HG02885 (cell line): ENCODE data around the gene ANKDD1A.

Experiments used
- ATAC-seq: cut with Tn5 transposase; IDR thresholded peaks from one replicate; pipeline ENCODE4 v1.9.1; 2021; ENCODE audit warnings: mild to moderate bottlenecking; ENCODE audit not compliant: unreplicated experiment, poor library complexity

ANKDD1A gene

GRCh38 chr15:64911311-64912186 lies at the start of gene ANKDD1A:
Gene ANKDD1A, plus strand, starts transcription at chr15:64911902. Its CDS starts 29 bp downstream, at chr15:64911931.
- peak; percentile 75 for ATAC-seq

- no peak for ATAC-seq
Observed at GRCh38 chr15:64861960-64862359, 49.7 kb upstream of the ANKDD1A start.

GRCh38 chr15:64862408-64862807 lies 49.3 kb upstream of the ANKDD1A start:
- no peak for ATAC-seq

- ATAC-seq: no peak
Observed at GRCh38 chr15:64864068-64864467, 47.6 kb upstream of the ANKDD1A start.

GRCh38 chr15:64865126-64865997 lies 46.3 kb upstream of the ANKDD1A start:
- no peak for ATAC-seq

GRCh38 chr15:64865998-64866520 lies 45.6 kb upstream of the ANKDD1A start:
- ATAC-seq: no peak

GRCh38 chr15:64869501-64869900 lies 42.2 kb upstream of the ANKDD1A start:
- no peak for ATAC-seq

- no peak for ATAC-seq
Observed at GRCh38 chr15:64870353-64870752, 41.3 kb upstream of the ANKDD1A start.

- no peak for ATAC-seq
Observed at GRCh38 chr15:64875641-64876223, 36.0 kb upstream of the ANKDD1A start.

GRCh38 chr15:64877435-64877834 lies 34.3 kb upstream of the ANKDD1A start:
- no peak for ATAC-seq

GRCh38 chr15:64878705-64879104 lies 33.0 kb upstream of the ANKDD1A start:
- ATAC-seq: no peak

GRCh38 chr15:64883100-64883581 lies 28.6 kb upstream of the ANKDD1A start:
- no peak for ATAC-seq

GRCh38 chr15:64883997-64884511 lies 27.6 kb upstream of the ANKDD1A start:
- no peak for ATAC-seq

- no peak for ATAC-seq
Observed at GRCh38 chr15:64884679-64885078, 27.0 kb upstream of the ANKDD1A start.

- ATAC-seq: no peak
Observed at GRCh38 chr15:64888336-64888735, 23.4 kb upstream of the ANKDD1A start.

- ATAC-seq: no peak
Observed at GRCh38 chr15:64891561-64891960, 20.1 kb upstream of the ANKDD1A start.

- ATAC-seq: no peak
Observed at GRCh38 chr15:64892847-64893403, 18.8 kb upstream of the ANKDD1A start.

- ATAC-seq: peak; percentile 75
Observed at GRCh38 chr15:64893481-64894394, 18.0 kb upstream of the ANKDD1A start.
